ENCODE results near the gene ADORA1.

The ADORA1 gene

DNA sequence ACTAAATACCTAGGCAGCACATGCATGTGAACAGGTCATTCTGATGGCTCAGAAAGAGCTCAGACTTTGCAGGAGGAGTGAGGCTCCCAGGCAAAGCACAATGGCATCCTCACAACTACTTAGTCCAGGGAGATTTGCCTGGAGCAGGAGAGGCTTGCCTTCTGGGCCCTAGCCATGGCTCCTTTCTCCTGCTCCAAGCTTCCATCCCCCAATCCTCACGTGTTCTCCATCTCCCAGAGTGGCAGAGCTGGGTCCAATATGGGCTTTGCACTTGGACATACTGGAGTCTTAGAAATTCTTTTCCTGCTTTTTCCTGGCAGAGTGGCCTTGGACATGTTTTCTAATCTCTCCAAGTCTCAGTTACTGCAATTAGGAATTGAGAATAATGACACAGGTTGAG lies 32.3 kb downstream of the ADORA1 start:
- DNase-seq, result no peak

DNA sequence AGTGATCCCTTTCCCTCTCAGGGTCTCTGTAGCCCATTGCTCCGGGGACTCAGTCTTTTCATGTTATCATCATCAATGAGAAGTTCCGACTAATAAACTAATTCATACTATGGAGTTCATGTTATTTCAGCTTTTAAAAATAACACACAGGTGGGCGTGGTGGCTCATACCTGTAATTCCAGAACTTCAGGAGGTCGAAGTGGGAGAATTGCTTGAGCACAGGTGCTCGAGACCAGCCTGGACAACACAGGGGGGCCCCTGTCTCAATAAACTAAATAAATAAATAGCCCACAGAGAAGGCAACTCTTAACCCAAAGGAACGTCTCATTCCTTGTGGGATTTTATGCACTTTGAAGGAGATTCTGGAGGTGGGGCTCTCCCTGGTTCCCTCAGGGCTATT lies 33.6 kb downstream of the ADORA1 start:
- no peak for DNase-seq

DNA sequence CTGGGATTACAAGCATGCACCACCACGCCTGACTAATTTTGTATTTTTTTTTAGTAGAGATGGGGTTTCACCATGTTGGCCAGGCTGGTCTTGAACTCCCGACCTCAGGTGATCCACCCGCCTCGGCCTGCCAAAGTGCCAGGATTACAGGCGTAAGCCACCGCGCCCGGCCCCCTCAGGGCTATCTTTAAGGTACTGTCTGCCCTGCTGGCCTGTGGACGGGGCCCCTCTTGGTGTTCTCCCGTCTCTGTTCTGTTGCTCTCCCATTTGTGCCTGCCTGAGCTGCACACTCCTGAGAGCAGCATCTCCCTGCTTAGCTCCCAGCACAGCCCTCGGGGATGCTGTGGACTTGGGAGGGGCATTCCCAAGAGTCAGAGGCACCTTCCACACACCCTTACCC lies 34.2 kb downstream of the ADORA1 start:
- no peak for DNase-seq

DNA sequence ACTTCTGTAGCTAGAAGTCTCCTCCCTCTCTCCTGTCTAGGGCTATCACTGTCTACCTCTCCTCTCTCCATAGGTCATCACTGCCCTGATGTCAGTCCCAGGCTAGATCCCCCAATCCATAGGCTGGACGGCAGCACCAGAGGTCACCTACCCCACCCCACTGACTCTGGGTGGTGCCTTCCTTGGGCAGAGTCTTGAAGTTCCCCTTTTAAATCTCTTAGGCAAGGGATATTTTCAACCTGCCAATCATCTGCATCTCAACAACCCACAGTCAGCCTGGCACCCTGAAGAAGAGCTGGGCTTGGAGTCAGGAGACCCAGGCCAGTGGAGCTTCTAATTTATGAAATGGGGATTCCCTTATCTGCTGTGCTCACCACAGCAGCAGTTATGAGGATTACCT lies 34.9 kb downstream of the ADORA1 start:
- no peak for DNase-seq

DNA sequence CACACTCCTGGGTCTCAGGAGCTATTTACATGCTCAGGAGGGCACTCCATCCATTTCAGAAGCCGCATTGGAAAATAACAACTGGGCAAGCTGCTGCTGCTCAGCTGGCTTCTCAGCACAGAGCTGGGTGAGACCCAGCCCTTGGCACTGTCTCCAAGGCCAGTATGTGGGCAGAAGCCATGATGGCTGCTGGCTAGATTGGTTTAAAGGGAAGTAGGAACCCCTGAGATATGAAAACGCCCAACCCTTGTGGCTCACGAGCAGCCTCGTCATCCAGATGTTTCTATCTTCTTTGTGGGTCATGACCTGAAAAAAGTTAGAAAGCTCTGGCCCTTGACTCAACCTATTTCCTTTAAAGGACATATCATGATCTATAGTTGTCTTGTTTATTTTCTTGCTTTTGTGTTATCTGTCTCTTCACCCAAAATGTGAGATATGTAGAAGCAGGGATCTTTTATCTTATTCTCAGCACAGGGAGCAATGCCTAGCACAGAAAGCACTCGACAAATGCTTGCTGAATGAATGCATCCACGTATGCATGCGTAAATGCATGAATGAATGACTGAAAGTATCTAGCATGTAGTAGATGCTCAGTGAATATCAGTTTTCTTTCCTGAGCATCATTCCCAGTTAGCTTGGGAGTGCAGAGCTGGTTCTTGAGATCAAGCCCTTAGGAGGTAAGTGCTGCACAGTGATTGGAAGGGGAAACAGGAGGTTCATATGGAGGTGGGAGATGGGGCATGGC lies 36.5 kb downstream of the ADORA1 start:
- DNase-seq, result no peak

DNA sequence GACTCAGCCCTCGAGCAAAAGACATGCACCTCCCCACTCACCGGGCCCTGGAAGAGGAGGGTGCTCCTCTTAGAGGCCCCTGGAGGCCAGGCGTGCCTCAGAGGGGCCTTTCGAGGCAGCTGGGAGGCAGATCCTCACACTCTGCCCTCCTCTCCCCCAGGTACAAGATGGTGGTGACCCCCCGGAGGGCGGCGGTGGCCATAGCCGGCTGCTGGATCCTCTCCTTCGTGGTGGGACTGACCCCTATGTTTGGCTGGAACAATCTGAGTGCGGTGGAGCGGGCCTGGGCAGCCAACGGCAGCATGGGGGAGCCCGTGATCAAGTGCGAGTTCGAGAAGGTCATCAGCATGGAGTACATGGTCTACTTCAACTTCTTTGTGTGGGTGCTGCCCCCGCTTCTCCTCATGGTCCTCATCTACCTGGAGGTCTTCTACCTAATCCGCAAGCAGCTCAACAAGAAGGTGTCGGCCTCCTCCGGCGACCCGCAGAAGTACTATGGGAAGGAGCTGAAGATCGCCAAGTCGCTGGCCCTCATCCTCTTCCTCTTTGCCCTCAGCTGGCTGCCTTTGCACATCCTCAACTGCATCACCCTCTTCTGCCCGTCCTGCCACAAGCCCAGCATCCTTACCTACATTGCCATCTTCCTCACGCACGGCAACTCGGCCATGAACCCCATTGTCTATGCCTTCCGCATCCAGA lies 37.7 kb downstream of the ADORA1 start:
- DNase-seq, result no peak

DNA sequence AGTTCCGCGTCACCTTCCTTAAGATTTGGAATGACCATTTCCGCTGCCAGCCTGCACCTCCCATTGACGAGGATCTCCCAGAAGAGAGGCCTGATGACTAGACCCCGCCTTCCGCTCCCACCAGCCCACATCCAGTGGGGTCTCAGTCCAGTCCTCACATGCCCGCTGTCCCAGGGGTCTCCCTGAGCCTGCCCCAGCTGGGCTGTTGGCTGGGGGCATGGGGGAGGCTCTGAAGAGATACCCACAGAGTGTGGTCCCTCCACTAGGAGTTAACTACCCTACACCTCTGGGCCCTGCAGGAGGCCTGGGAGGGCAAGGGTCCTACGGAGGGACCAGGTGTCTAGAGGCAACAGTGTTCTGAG lies 38.3 kb downstream of the ADORA1 start:
- DNase-seq, result no peak

DNA sequence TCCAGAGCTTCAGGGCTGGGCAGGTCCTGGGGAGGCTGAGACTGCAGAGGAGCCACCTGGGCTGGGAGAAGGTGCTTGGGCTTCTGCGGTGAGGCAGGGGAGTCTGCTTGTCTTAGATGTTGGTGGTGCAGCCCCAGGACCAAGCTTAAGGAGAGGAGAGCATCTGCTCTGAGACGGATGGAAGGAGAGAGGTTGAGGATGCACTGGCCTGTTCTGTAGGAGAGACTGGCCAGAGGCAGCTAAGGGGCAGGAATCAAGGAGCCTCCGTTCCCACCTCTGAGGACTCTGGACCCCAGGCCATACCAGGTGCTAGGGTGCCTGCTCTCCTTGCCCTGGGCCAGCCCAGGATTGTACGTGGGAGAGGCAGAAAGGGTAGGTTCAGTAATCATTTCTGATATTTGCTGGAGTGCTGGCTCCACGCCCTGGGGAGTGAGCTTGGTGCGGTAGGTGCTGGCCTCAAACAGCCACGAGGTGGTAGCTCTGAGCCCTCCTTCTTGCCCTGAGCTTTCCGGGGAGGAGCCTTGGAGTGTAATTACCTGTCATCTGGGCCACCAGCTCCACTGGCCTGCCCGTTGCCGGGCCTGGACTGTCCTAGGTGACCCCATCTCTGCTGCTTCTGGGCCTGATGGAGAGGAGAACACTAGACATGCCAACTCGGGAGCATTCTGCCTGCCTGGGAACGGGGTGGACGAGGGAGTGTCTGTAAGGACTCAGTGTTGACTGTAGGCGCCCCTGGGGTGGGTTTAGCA lies 38.8 kb downstream of the ADORA1 start:
- DNase-seq, result no peak

DNA sequence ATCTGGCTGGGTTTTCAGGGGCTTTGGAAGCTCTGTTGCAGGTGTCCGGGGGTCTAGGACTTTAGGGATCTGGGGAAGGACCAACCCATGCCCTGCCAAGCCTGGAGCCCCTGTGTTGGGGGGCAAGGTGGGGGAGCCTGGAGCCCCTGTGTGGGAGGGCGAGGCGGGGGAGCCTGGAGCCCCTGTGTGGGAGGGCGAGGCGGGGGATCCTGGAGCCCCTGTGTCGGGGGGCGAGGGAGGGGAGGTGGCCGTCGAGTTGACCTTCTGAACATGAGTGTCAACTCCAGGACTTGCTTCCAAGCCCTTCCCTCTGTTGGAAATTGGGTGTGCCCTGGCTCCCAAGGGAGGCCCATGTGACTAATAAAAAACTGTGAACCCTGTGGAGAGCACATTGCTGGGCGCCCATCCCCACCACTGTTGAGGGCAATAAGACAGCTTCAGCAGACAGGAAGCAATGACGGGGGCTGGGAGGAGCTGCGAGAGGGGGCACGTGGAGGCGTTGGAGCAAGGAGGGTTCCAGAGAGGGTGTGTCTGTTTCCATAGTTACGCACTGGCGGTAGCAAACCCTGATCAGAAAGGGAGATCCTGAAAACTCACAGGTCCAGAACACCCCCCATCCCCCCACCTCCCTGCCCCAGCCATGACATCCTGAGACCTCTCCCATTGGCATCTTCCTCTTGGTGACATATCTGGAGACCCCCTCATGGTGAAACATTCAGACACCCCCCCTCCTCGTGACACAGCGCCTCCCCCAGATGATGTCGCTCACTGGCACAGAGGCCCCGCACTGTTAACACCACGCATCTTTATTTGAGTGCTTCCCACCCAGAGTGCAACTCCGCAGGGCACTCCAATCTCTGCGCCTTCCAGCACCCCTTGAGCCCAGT lies 39.7 kb downstream of the ADORA1 start:
- peak; percentile 20 for DNase-seq

DNA sequence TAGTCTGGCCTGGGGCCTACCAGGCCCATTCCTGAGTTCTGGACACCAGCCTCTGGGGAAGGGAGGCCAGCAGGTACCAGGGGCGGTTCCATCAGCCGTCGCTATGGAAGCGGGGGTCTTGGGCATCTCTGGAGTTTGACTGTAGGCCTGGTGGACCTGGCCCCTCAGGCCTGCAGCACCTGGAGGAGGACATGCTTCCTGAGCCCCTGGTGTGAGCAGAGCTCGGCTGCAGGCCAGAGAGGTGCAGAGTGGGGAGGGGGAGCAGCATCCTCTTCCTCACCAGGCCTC lies 40.3 kb downstream of the ADORA1 start:
- DNase-seq, result no peak

DNA sequence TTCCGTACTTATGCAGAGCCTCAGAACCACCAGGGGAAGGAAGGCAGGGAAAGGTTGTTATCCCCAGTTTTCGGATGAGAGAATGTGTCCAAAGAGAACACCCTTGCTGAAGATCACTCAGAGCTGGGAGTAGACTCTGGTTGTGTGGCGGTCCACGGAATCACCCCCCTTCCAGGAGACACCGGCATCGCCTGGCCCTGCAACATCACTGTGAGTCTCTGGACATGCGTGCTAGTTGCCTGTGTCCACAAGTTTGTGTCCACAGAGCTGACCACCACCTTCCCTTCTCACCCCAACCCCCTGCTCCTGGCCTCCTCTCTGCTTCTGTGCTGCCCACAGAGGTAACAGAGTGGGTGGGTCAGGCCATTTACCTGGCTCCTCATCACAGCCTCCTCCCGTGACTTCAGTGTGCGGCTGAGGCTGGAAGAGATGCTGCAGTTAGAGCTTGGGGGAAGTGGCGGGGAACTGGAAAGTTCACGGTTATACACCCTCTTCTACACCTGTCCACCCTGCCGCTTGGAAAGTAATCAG lies 40.8 kb downstream of the ADORA1 start:
- no peak for DNase-seq

DNA sequence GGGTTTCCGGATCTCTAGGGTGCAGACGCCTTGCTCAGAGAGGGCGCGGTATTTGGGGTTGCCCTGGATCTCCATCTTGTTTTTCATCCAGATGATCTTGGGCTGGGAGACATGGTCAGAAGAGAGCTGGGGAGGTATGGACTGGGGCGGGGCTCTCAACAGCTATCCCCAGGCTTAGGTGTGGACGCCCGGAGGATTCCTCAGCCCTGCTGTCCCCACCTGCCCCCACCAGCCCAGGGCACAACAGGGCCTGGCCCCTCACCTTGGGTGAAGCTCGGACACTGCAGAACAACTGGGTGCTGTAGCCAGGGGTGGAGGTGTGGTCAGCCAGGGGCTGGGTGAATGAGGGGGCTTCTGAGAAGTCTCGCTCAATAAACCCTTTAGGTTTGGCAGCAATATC lies 41.5 kb downstream of the ADORA1 start:
- DNase-seq, result no peak

DNA sequence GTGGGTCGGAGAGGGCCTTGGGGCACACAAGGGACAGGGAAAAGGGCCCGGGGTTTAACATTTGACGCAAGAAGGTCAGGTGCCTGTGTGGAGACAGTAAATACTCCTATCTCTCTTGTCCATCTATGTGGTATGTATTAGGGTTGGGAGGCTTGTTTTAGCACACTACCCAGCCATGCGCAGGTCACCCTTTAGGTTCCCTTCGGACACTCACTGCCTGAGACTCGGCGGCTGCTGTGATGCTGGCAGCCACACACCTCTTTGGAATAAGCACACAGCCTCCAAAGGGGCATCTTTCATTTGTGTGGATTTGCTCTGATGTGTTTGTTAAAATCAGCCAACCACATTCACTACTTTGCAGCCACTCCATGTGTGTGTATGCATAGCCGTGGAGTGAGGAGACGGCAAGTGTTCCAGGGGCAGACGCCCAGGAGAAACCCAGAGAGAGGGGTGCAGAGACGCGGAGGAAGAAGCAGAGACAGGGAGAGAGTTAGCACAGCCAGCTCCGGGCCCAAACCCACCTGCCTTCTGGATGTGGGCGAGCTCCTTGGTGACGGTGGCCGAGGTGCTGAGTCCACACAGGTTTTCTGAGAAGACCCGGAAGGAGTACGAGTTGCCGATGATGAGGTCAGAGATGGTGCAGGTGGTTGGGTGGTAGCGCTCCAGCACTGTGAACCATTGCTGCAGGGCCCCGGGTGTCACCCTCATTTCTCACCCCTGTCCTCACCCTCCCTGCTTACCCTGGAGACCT lies 42.4 kb downstream of the ADORA1 start:
- DNase-seq, result no peak

DNA sequence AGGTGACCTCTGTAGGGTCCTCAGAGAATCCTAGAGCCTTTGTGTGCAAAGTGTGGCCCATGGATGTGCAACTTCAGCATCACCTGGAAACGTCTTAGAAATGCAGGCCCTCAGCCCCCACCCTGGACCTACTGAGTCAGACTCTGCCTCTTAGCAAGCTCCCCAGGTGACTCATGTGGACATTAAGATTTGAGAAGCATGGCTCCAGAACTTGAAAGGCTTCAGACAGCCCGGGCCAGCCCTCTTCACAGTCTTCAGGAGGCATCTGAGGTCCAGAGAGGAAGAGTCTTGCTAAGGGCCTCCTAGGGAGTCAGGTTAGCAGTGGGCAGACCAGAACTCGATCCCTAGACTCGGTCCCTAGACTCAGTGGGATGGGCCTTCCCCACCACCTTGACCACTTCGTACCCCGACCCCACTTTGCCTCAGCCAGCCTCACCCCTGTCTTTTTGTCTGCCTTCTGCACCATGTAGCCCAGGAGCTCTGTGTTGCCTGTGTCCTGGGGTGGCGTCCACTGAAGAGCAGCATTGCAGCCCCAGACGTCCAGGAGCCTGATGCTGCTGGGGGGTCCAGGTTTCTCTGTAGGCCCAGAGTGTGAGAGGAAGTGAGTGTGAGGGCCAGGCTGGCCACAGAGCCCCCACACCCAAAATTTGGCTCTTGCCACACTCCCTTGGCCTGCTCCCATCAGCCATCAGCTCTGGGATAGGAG lies 43.3 kb downstream of the ADORA1 start:
- no peak for DNase-seq

DNA sequence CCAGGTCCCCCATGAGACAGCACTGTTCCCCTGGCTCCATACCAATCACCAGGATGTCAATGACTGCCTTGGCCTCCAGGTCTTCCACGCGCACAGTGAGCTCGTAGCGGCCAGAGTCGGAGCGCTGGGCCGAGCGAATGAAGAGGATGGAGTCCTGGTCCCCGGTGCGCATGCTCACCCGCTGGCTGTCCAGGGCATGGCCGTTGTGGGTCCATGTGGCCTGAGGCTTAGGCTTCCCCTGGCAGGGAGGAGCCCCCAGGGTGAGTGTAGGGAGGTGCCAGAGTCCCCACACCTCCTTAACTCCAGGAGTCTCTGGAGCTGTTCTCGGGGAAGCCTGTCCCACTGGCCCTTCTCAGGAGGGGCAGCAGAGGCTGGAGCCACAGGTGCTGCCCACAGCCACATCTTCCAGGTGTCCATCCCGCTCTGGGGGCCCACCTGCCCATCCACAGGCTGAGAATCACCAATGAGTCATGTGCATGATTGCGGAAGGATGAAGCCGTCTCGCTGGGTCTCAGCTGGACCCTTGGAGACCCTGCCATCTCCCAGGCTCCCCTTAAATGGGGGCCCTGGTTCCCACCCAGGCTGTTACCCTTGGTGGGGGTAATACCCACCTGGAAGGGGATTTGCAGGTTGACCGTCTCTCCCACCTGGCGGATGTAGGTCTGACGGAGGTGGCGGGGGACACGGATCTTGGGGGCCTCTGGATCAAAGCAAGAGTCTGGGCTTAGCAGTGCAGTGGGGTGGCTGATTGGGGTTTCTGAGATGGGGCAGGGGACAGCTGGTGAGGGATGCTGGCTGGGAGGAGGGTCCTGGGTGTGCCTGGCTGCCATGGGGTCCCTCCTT lies 44.0 kb downstream of the ADORA1 start:
- no peak for DNase-seq

DNA sequence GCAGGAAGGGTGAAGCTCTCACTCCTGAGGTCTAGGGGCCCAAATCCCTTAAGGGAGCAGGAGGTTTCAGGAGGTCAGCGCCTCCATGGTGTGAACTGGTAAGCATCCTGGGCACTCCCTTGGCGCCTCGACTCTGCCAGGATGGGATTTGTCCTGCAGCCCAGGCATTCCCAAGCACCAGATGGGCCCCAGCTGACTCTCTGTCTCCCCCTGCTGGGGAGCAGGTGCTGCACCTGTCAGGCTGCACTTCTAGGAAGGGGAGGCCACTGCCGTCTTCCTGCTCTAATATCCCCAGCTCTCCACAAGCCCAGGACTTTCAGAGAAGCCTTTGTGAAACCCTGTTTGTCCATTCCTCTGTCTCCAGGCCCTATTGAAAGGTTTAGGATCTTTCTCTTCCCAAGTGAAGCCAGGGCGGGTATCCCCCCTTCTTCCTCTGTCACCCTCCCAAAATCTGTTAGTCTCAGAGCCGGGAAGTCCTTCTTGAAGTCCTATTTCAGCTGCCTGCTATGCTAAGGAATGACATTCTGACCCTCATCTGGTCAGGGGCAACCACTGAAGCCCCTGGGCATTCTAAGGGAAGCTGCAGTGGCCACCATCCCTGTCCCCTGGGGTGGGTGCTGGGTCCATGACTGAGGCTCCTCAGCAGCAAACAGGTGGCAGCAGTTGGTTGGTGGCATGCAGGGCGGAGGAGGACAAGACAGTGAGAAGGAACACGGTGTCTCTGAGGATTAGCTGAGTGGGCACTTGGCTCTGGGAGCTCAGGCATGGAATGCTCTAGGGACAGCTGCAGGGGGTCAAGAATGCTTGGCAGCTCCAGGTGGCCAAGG lies 44.9 kb downstream of the ADORA1 start:
- peak; percentile 44 for DNase-seq

DNA sequence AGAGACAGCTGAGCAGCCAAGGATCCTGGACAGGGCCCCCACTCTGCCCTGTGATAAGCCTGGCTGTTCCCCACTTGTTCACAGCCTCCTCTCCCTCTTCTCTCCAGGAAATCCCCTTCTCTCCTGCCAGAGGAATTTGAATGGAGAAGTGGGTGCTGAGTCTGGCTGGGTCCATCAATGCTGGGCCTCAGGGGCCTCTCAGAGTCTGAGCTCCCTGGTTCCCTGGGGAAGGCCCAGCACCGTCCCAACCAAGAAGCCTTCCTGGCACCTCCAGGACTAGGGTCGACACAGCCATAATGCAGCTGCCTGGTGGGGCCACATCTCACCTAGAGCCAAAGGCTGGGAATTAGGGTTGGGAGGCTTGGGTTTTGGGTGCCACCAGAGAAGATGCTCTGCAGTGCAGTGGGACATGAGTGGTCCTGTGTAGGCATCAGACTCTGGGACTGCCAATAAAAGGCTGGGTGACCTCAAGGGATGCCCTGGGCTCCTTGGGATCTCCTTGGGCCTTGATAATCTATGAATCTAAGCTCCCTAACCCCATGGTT lies 45.6 kb downstream of the ADORA1 start:
- no peak for DNase-seq

DNA sequence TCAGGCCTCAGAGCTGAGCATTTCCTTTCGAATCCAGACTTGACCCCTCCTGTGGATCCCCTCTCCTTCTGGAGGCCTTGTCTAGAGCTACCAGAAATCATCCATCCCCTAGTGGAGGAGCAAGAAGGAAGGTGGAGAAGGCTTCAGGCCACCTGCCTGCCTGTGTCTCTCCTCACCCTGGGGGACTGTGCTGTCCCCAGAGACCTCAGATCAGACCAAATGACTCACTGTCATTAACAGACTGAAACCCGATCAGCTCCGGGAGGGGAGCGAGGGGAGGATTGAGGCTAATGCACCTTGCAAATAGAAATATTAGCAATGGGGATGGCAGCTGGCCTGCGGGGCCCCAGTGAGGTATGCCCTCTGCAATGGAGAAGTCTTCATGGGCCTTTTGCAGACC lies 46.0 kb downstream of the ADORA1 start:
- no peak for DNase-seq

DNA sequence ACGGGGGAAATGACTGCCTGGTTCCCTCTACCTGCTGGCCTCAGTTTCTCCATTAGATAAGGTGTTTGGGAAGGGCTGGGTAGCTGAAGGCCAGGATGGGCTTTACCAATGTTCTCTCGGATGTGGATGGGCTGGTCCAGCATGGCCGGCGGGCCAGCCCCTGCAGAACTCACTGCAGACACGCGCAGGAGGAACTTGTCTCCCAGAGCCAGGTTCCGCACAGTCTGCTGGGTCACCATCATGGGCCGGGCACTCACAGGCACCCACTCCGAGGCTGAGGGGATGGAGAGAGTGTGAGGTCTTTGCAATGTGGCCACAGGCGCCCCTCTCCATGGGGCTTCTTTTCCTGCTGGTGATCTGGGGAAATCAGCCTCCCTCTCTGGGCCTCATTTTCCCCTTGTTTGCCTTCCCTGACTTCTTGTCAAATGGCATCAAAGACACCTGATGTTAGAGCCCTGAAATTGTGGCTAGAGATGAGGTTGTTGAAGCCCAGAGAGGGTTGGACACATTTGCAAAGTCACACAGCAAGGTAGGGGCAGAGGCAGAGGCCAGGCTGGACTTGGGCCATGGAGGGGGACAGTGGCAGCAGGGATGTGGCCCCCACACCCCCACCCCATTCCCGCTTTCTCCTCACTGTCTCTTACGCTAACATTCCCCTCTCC lies 46.9 kb downstream of the ADORA1 start:
- DNase-seq, result no peak
